Gastroesophageal sphincter (tissue), 4 donors: ENCODE measurements around the gene DGKI. TPM values are rescaled to one million over a fixed set of nuclear protein-coding genes. Genes with fewer than 3 reads are reported as not detected.

Experiments used
- ATAC-seq: fragments of 150-250 bp; one replicate; pipeline ENCODE4 v1.9.1; 2016; ENCODE audit warnings: mild to moderate bottlenecking, moderate library complexity
- H3K27ac ChIP-seq, 4 donors: fragments of 200-600 bp; sonication (generic) in 3 of 4; 1 replicate in 3 of 4; 2 replicates in 1 of 4; pipeline ENCODE4 v1.5.1; 2016 to 2019
- H3K27me3 ChIP-seq: fragments of 200-600 bp; sonication (generic); one replicate; pipeline ENCODE4 v1.5.1; 2019
- H3K36me3 ChIP-seq, 2 donors: fragments of 200-600 bp; sonication (generic); one replicate each; pipeline ENCODE4 v1.5.1; 2019; ENCODE audit warnings: control low read depth in 1 of 2
- H3K4me1 ChIP-seq, 3 donors: fragments of 200-600 bp; sonication (generic); 1 replicate in 2 of 3; 2 replicates in 1 of 3; pipeline ENCODE4 v1.5.1; 2016 to 2019; ENCODE audit warnings: control low read depth in 2 of 3
- H3K4me3 ChIP-seq, 2 donors: fragments of 200-600 bp; sonication (generic); one replicate each; pipeline ENCODE4 v1.5.1; 2019; ENCODE audit warnings: mild to moderate bottlenecking in 1 of 2, moderate library complexity in 1 of 2
- H3K9me3 ChIP-seq, 3 donors: fragments of 200-600 bp; sonication (generic); one replicate each; pipeline ENCODE4 v1.5.1; 2017 to 2019; ENCODE audit warnings: control low read depth in 2 of 3
- EP300 ChIP-seq: sonication (generic); formaldehyde crosslinking; IDR thresholded peaks from one replicate; pipeline ENCODE4 v1.6.1; 2017; ENCODE audit warnings: antibody characterized with exemption, mild to moderate bottlenecking
- POLR2A ChIP-seq, 2 donors: fragments of 450-650 bp; IDR thresholded peaks; one replicate each; pipeline ENCODE4 v1.6.1; 2017; ENCODE audit warnings: antibody characterized with exemption in 2 of 2, mild to moderate bottlenecking in 2 of 2, moderate library complexity in 1 of 2
- POLR2AphosphoS5 ChIP-seq: sonication (generic); formaldehyde crosslinking; IDR thresholded peaks from one replicate; pipeline ENCODE4 v1.6.1; 2017; ENCODE audit warnings: antibody characterized with exemption
- WGBS, 2 donors: methylation state at CpG; one replicate each; pipeline ENCODE4 v1.1.5; 2018; ENCODE audit warnings: low coverage in 1 of 2; 5-methylcytosine and 5-hydroxymethylcytosine counted together
- total RNA-seq, 4 donors: library from RNA; depleted of rRNA; stranded (reverse); fragments of >200 nt; gene quantifications; one replicate each; pipeline ENCODE4 v1.1.0, GENCODE V29; 2016
- TF ChIP-seq, protein P1 (sequence below), 4 experiments: fragments of 200-600 bp in 2 of 4; fragments of 450-650 bp in 2 of 4; sonication (generic) in 1 of 4; IDR thresholded peaks; one replicate each; pipeline ENCODE4 v1.5.1; 2017 to 2019; ENCODE audit warnings: antibody characterized with exemption in 4 of 4, mild to moderate bottlenecking in 2 of 4, moderate library complexity in 2 of 4

Gene DGKI
- total RNA-seq, 4 donors from 2014 or later, result 0.27 to 4.8 (median 3.2) TPM

DNA sequence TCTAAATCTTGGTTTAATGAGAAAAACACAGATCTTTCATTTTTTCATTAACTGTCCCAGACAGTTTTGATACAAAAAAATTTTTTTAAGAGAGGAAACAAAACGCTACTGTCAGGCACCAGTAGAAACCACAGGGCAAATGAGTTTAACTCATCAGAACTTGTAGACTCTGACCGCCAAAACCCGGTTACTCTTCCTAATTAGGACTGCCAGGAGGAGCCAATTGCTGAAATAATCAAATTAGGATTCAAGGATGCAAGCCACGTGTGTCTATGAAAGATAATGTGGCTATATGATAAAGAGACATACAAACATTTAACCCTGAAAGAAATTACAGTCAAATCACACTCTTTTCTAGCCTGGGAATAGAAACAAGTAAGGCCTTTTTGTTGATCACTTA is 154.4 kb downstream of the DGKI start:
- H3K27ac ChIP-seq, result no peak overlapping the region
- no peaks in the 10 kb centered on the region for H3K27me3 ChIP-seq
- ATAC-seq, result no peak
- no peaks in the 10 kb centered on the region for H3K36me3 ChIP-seq
- TF ChIP-seq EP300 (no peak), POLR2AphosphoS5 (no peak), POLR2A (IDR thresholded peaks at IDR 0.05) (no peak)
- TF ChIP-seq, protein P1, sequence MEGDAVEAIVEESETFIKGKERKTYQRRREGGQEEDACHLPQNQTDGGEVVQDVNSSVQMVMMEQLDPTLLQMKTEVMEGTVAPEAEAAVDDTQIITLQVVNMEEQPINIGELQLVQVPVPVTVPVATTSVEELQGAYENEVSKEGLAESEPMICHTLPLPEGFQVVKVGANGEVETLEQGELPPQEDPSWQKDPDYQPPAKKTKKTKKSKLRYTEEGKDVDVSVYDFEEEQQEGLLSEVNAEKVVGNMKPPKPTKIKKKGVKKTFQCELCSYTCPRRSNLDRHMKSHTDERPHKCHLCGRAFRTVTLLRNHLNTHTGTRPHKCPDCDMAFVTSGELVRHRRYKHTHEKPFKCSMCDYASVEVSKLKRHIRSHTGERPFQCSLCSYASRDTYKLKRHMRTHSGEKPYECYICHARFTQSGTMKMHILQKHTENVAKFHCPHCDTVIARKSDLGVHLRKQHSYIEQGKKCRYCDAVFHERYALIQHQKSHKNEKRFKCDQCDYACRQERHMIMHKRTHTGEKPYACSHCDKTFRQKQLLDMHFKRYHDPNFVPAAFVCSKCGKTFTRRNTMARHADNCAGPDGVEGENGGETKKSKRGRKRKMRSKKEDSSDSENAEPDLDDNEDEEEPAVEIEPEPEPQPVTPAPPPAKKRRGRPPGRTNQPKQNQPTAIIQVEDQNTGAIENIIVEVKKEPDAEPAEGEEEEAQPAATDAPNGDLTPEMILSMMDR (IDR thresholded peaks at IDR 0.05), result no peak
- 86 to 88% methylated on average over 4 of the region's 4 CpGs for WGBS, 2 donors
- no peaks in the 10 kb centered on the region for H3K4me1 ChIP-seq
- H3K4me3 ChIP-seq, result no peak overlapping the region
- no peaks in the 10 kb centered on the region for H3K9me3 ChIP-seq

DNA sequence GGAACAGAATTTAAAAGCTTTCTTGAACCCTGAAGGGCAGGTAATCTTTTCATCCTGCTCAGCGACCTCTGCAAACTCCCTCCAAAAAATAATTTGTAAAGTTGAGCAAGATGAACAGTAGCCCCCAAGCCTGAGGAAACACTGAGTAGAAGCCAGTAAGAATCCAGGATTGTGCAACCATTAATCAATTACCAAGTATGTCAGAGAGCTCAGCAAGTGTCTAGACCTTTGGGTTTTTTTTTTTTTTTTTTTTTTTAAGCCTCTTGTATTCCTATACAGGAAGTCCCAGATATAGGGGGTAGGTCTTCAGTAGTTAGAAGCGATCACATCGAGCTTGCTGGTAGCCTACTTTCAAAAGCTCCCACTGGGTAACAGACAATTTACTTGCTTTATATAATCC is 155.2 kb downstream of the DGKI start:
- TF ChIP-seq, protein P1 (IDR thresholded peaks at IDR 0.05), result no peak
- TF ChIP-seq POLR2AphosphoS5 (no peak), EP300 (no peak), POLR2A (IDR thresholded peaks at IDR 0.05) (no peak)

DNA sequence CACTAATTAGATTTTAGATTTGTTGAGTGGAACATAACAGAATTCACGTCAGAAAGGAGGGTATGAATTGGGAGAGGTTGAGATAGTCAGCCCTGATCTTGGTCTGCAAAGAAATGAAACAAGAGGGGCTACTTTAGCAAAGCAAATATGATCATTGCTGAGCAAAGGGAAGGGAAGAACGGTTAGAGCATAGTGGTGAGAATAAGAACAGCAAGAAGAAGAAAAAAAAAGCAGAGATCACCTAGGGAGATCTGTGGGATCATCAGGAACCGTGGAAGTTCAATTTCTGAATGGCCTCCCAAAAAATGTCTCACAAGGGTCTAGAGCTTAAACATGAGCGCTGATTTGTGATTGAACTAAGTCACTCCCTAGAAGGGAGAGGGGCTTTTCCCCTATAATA is 156.1 kb downstream of the DGKI start:
- ATAC-seq, result no peak
- Histone ChIP-seq H3K4me1 (no peaks in the 10 kb centered on the region), H3K36me3 (no peaks in the 10 kb centered on the region), H3K4me3 (no peak overlapping the region), H3K27me3 (no peaks in the 10 kb centered on the region), H3K27ac (no peak overlapping the region), H3K9me3 (no peaks in the 10 kb centered on the region)
- 79 to 92% methylated on average over 4 of the region's 4 CpGs for WGBS, 2 donors
- TF ChIP-seq EP300 (no peak), POLR2AphosphoS5 (no peak), POLR2A (IDR thresholded peaks at IDR 0.05) (no peak)
- TF ChIP-seq, protein P1 (IDR thresholded peaks at IDR 0.05), result no peak

More for the DNA sequence above, 155.2 kb downstream of the DGKI start:
- Histone ChIP-seq H3K36me3 (no peaks in the 10 kb centered on the region), H3K27ac (no peak overlapping the region), H3K9me3 (no peaks in the 10 kb centered on the region), H3K4me1 (no peaks in the 10 kb centered on the region), H3K27me3 (no peaks in the 10 kb centered on the region), H3K4me3 (no peak overlapping the region)
- no peak for ATAC-seq
- WGBS, 2 donors, result 93 to 100% methylated on average over 3 of the region's 3 CpGs

DNA sequence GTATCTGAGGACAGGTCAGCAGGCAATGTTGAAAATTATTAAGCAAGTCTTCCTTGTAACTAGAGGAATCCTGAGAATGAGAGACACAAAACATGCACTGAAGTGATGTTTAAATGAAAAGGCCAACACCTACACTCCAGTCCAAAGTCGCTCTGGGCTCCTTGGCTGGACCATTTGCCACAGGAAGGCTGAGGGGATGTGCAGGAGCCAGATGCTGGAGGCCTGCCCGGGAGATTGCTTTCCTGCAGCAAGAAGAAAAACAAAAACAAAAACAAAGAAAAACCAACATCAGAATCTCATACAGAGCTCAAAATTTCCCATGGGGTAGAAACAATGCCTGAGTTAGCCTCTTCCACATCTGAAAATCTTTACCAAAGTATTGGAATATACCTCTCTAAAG is 157.0 kb downstream of the DGKI start:
- TF ChIP-seq POLR2AphosphoS5 (no peak), POLR2A (IDR thresholded peaks at IDR 0.05) (no peak), EP300 (no peak)
- TF ChIP-seq, protein P1 (IDR thresholded peaks at IDR 0.05), result no peak
- no peak for ATAC-seq
- WGBS, 2 donors, result 54 to 58% methylated on average over 2 of the region's 2 CpGs
- Histone ChIP-seq H3K9me3 (no peaks in the 10 kb centered on the region), H3K27ac (no peak overlapping the region), H3K4me1 (no peaks in the 10 kb centered on the region), H3K4me3 (no peak overlapping the region), H3K27me3 (no peaks in the 10 kb centered on the region), H3K36me3 (no peaks in the 10 kb centered on the region)

DNA sequence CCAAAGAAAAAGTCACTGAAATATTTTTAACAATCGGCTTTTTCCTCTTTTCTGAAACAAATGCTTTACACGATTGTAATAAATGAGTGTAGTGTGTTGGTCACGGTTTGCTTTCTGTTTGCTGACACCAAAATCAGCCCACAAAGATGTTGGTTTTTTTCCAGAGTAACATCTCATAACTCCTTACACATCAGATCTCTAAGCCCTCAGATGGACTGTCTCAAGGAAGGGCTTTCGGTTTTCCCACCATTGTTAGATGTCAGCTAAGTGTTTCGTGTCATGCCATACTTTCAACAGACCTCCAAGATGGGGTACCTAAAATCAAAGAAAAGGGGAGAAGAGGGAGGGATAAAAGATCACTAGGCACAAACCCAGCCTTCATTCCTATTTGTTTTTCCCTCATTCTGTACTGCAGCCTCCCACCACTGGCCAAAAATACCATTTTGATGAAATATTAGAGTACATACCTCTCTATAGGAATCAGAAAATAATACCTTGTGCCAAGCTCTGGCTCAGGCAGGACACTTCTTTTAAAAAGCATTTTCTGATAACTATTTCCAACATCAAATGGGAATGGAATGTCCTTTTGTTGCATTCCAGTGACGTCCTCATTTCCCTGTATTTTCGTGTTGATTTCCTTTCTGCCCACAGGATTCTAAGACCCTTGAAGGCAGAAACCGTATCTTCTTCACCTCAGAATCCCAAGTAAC is 159.1 kb downstream of the DGKI start:
- H3K27me3 ChIP-seq, result no peaks in the 10 kb centered on the region
- no peaks in the 10 kb centered on the region for H3K9me3 ChIP-seq
- H3K4me3 ChIP-seq, result no peak overlapping the region
- no peak overlapping the region for H3K27ac ChIP-seq
- no peak for ATAC-seq
- no peaks in the 10 kb centered on the region for H3K36me3 ChIP-seq
- TF ChIP-seq POLR2AphosphoS5, result no peak
- no peak for TF ChIP-seq EP300
- 51 to 73% methylated on average over 5 to 8 of the region's 8 CpGs for WGBS, 2 donors
- H3K4me1 ChIP-seq, result no peaks in the 10 kb centered on the region
